ENCODE results near the gene MED9.
"Not testable (repeated sequence)": the region's sequence is repeated elsewhere in the genome, so short reads cannot be mapped to it uniquely, and the experiment has no call there.

The MED9 gene

DNA sequence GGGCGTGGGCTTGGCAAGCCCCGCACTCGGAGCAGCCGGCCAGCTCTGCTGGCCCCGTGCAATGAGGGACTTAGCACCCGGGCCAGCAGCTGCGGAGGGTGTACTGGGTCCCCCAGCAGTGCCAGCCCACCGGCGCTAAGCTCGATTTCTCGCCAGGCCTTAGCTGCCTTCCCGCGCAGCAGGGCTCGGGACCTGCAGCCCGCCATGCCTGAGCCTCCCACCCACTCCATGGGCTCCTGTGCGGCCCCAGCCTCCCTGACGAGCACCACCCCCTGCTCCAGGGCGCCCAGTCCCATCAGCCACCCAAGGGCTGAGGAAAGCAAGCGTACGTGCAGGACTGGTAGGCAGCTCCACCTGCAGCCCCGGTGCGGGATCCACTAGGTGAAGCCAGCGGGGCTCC is 9.6 kb downstream of the MED9 start:
- DNase-seq (ENCODE audit: extremely low read depth in 1 of 2, low read depth in 1 of 2), result not testable (repeated sequence)

DNA sequence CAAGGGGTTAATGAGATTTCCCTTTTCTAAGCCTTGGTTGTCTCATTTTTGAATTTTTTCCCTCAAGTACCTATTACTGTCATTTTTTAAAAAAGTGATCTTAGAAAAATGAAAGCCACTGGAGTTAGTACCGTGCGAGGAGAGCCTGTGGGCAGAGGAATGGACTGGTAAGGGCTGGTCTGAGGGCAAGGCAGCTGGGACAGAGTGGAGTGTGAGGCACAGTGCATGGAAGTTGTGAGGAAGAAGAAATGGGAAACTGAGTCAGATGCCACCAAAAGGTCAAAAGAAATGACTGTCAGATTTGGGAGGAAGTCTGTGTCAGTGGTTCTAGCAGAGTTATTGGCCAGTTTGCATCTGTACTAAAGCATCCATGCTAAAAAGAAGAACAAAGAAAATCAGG is 11.2 kb downstream of the MED9 start:
- no peak for DNase-seq (ENCODE audit: extremely low read depth in 1 of 2, low read depth in 1 of 2)

DNA sequence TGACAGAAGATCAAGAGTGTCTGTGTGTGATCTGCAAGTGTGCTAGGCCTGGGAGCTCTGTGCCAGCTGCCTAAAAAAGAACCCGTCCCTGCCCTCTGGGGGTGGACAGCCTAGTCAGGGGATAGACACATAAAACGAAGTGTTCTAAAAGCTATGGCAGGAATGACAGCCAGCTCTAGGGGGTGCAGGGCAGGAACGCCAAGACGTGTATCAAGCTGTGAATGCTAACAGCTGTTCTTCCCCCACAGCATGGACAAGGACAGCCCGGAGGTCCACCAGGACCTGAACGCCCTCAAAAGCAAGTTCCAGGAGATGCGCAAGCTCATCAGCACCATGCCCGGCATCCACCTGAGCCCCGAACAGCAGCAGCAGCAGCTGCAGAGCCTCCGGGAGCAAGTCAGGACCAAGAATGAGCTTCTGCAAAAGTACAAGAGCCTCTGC is 14.3 kb downstream of the MED9 start:
- no peak for DNase-seq (ENCODE audit: extremely low read depth in 1 of 2, low read depth in 1 of 2)

DNA sequence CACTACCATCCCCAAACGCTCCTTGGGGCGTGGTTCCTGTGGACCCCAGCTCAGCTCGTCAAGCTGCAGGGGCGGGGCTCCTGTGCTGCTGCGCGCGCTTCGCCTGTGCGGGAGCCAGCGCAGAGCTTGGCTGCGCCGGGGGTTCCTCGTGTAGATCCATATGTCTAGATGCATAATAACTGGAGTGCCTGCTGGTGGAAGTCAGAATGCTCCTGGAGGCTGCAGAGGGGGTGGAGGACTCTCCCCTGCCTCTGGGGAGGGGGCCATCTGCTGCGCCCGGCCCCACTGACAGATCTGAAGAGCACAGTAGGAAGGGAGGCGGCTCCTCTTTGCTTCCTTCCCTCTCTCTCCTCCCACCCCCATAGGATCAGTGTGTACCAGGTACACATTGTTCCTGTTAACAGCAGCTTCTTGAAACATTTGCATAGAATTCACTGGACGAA is 14.8 kb downstream of the MED9 start:
- no peak for DNase-seq (ENCODE audit: extremely low read depth in 1 of 2, low read depth in 1 of 2)

DNA sequence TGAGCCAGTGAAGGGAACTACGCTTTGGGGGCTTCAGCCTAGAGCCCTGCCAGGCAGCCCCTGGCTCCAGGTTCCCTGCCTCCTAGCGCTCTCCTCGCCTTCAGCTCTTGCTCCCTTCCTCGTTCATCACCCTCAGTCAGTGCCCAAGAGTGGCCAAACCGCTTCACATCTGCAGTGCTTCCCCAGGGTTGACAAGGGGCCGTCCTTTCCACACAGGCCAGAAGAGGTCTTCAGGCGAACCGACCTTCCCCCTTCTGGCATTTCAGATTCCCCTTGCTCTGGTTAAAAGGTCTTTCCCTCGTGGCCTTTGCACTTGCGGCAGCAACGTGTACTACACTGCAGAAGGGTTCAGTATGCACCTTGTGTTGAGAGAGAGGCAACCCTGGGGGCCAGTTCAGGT is 15.3 kb downstream of the MED9 start:
- DNase-seq (ENCODE audit: extremely low read depth in 1 of 2, low read depth in 1 of 2), result no peak

DNA sequence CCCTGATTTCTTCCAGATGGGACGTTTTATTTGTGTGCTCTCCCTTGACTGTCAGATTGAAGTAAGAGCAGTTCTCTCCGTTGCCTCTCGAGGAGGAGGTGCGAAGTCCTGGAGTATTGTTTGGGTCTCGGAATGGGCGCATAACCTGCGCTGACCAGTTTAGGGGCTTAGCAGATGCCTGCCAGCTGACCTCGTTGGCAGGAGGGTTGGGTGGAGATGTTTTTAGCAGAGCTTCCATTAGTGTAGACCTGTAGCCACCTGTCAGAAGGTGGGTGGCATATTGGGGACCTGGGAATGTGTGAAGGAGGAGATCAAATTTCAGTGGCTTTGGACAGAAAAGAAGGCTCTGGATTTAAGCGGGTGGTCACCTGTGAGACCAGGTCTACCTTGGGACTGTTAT is 15.8 kb downstream of the MED9 start:
- DNase-seq (ENCODE audit: extremely low read depth in 1 of 2, low read depth in 1 of 2), result no peak

DNA sequence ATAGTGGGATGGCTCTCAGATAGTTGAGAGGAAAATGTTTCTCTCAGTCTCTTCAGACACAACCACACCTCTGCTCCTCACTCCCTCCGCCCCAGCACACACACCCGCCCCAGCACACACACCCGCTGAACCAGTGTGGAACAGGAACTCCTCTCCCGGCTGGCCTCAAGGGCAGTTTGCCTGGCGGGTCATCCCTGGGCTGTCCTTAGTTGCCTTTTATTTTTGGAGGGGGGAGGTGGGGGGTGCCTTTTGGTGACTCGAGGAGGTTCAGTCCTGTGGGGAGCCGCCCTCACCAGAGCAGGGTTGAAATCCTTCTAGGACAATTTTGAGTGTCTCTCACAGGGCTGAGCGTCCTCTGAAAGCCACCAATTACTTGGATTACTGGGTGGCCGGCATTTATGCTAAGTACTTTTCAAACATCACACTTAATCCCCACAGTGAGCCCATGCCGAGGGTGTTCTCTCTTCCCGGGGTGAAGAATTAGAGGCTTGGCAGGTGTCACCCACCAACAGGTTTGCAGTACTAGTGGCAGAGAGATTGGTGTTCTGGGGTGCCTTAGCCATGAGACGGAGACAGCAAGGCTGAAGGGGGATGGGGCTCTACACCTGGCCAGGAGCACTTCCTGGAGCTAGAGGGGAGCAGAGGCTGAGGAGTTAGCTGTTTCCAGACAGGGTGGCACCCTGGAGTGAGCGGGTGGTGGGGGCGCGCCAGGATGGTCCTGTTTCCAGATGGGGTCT is 16.6 kb downstream of the MED9 start:
- DNase-seq (ENCODE audit: extremely low read depth in 1 of 2, low read depth in 1 of 2), result no peak

DNA sequence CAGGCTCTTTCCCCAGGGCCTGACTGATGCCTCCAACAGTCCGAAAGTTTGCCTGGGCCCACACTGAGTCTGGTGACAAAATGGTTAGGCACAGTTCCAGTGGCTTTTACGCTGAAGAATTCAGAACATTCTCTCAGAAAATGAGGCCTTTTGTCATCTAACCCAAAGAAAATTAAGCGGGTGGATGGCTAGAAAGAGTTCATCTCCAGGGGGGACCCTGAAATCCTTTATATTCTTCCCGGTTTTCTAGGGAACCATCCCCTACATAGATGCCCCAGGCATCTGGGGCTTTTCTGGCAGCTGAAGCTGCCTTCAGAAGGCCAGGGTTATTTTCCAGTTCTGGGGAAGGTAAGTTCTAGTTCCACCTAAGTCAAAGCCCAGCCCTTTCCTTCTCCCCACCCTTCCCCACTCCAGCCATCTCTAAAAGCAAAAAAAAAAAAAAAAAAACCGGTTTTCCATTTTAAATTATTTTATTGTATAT is 17.2 kb downstream of the MED9 start:
- DNase-seq (ENCODE audit: extremely low read depth in 1 of 2, low read depth in 1 of 2), result no peak

DNA sequence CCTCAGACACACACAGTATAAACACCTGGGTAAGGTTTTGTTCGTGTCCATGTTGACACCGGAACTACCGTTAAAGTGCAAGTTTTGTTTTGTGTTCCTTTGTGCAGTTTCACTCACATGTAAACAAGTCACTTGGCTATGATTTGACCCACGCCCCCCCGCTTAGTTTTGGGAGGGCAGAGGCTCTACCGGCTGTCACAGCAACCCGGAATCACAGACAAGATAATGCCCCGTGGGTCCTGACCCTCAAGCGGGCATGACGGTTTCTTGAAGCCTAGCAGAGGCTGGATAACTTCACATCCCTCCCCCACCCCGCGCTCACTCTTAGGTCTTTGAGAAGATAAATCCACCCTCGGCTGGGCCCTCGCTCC is 17.7 kb downstream of the MED9 start:
- DNase-seq (ENCODE audit: extremely low read depth in 1 of 2, low read depth in 1 of 2), result no peak

DNA sequence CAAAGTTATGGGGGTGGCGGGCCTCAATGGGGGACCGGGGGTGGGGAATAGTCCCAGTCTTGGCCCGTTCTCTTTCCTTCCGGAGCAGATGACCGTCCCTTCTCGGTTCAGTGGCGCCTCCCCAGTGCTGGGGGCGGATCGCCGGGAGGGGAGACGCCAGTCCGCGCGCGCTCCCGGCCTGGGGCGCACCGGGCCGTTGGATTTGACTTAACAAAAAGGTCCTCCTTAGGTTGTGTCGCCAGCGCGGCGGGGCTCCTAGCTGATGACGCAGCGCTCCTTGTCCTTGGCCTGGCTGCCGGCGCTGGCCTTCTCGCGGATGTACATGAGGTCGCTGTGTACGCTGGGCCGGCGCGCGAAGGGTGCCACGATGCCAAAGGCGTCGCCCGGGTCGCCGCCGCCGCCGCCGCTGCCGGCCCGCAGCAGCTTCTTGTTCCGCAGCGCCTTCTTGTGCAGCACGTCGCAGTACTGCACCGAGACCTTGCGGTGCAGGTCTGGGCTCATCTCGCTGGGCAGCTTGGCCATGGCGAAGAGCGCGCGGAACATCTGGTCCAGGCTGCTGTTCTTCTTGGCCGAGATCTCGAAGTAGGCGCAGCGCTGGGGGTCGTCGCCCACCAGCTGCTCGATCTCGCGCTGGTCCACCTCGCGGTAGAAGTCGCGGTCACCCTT is 18.2 kb downstream of the MED9 start:
- DNase-seq (ENCODE audit: extremely low read depth in 1 of 2, low read depth in 1 of 2), result no peak

DNA sequence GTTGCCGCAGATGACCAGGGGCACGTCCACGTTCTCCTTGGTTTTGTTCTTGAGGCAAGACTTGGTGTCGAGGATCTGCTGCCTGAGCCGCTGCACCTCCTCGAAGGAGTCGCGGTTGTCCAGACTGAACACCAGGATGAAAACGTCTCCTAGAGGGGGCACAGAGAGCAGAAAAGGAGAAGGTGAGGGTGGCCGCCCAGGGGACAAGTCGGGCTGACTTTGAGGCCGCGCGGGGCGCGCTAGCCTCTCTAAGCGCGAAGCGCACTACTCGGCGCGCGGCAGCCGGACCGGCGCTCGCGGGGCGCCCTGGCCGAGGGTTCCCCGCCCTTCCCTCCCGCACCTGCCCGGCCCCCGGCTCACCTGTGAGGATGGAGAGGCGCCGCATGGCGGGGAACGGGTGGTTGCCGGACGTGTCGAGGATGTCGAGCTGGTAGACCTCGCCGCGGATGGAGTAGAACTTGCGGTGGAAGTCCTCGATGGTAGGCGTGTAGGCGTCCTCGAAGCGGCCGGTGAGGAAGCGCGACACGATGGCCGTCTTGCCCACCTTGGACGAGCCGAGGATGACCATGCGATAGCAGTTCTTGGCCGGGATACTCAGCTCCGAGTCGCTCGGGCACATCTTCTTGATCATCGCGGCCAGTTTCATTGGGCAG is 18.9 kb downstream of the MED9 start:
- peak in 1 of 2 donors; percentile 15 for DNase-seq (ENCODE audit: extremely low read depth in 1 of 2, low read depth in 1 of 2)

DNA sequence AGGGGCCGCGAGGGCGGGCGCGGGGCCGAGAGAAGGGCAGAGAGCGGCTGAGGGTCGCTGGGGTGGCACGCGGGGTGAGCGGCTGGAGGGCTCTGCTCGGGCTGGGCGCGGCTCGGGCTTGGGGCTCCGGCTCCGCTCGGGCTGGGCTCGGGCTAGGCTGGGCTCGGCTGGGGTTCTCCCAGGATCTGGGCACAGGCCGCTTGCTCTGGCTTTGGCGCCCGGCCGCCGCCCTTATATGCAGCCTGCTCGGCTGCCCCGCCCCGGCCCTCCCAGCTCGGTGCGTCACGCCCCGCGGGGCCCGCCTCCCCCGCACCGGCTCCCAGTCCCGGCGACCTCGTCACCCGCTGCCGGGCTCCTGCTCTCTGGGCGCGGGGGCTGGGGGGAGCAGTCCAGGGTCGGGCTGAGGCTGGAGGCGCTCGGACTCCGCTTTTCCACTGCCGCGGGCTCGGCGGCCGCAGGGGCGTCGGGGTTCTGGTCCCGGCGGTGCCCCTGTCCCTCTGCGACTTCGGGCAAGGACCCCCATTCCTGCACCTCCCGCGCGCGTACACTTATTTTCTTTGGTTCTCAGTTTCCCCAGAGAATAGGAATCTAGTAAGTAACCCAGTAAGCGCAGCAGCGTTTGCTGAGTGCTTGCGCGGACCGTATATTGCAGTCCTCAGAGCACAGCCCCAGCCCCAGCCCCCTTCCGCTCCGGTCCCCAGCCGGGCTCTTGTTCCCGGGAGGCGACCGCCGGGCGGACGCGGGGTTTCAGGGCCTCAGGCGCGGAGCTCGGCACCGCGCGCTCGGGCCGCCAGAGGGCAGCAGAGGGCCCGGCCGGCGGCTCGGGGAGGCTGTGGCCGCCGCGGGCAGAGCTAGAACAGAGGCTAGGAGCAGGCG is 19.6 kb downstream of the MED9 start, which contains the start of gene RASD1:
Gene RASD1 (minus strand): TSS at position 207 of the 876 bp plus-strand sequence. CDS start 214 bp downstream, outside the sequence.
- DNase-seq (ENCODE audit: extremely low read depth in 1 of 2, low read depth in 1 of 2), result peak; percentile 34 to 69

DNA sequence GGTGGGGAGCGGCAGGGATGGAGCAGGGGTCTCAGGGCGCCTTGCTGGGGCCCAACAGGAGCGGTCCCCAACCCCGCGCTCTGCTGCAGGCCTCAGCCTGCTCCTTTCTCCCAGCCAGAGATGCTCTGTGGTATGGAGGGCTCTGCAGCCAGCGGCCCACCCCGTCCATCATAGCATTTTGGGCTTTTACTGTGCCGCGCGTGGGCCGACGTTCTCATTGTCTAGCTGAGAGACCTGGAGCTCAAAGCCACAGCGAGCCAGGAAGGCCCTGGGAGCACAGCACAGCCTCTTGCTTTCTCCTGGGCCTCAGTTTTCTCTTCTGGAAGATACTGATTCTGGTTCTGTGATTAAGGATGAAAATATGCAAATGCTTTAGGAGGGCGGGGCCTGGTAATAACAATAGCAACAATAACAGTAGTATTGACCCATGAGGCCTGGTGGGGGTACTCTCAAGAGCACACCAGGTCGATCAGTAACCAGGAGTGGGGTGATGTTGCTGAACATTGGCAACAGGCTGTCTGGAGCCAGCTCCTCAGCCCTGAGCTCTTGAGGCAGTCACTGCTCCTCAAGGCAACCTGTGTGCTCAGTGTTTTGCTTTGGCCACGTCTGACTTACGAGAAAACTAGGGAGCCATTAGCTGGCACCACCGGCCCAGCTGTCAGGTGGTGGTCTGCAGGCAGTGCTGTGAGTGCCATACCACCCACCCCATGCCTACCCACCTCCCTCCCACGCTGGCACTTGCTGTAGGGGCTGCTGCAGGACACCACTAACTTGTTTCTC is 20.5 kb downstream of the MED9 start:
- no peak for DNase-seq (ENCODE audit: extremely low read depth in 1 of 2, low read depth in 1 of 2)

DNA sequence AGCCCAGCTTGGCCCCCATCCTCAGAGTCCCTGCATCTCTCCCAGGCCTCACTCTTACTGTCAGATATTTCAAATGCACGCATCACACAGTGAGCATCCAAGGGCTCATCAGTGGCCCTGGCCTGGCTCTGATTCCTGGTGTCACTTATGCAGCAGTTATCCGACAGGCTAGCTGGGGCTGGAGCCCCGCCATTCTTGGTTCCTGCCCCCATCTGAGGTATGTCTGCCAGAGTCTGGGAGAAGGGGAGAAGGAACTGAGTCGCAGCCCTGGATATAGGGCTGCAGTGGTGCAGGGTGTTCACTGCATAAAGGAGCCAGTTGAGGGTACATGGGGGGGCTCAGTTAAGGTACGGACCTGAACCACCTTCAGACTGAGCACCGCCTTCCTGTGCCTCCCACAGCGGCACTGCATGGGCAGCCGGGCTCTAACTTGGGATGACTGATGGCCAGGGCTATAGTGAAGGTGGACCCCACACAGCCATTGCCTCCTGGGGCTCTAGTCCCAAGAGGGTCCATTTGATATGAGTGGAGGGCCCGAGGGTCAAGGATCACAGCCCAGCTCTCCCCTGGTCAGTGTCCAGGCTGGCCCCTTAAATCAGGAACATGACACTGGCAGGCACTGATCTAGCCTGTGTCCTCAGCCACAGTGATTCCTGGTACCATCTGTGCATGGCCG is 21.2 kb downstream of the MED9 start:
- DNase-seq (ENCODE audit: extremely low read depth in 1 of 2, low read depth in 1 of 2), result no peak

DNA sequence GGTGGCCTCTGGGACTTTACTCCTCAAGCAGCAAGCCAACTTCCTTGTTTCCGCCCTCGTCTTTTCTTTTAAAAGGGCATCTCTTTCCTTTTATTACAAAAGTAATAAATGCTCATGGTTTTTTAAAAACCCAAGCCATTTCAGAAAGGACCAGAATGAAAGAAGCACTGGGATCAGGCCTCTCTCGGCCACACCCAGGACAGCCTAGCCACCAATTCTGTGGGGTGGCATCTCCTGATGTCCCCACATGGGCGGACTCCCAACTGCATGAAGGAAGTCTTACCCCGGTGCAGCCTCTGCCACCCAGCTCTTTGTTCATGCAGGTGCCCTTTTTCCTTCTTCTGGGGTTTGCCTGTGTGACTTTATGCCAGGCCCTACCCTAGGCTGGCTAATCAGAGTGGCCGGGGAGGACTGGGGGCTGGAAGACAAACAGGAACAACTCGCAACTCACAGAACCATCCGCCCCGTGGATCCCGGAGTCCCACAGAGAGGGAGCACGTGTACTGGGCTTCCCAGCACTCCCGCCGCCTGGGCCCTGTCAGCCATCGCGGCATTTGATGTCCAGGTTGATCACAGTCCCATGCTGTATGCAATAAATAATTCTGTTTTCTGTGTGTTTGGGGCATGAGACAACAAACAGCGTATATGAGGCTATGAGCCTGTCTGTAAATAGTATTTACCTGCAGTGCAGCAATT is 22.0 kb downstream of the MED9 start:
- DNase-seq (ENCODE audit: extremely low read depth in 1 of 2, low read depth in 1 of 2), result no peak

DNA sequence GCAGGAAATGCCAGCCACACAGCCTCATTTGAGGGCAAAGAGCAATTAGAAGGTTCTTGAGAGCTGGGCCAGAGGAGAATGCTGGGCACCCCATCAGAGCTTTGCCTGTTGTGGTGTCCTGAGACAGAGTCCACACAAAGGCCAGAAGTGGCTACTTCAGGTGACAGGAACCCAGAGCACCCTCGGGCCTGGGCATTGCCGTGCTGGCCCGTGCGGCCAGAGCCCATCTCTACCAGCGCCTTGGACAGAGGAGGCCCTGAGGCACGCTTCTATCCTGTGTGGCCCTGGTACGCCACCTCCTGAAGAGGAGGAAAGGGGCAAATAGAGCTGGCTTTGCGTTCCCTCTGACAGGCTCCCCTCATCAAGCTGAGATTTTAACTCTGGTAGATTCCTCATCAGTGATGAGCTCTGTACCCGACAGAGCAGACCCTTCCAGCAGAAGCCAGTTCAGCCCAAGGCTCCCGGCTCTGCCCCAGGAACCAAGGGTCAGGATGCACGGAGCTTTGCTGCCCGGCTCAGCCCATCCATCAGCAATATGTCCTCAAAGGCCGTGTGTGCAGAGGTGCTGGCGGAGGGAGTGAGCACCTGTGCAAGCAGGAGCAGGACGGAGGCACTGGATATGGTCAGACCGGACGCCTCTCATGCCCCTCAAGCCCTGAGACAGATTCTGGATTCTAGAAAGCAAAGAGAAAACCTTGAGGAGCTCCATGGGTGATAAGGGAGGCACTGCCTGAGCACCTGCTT is 22.8 kb downstream of the MED9 start:
- no peak for DNase-seq (ENCODE audit: extremely low read depth in 1 of 2, low read depth in 1 of 2)

DNA sequence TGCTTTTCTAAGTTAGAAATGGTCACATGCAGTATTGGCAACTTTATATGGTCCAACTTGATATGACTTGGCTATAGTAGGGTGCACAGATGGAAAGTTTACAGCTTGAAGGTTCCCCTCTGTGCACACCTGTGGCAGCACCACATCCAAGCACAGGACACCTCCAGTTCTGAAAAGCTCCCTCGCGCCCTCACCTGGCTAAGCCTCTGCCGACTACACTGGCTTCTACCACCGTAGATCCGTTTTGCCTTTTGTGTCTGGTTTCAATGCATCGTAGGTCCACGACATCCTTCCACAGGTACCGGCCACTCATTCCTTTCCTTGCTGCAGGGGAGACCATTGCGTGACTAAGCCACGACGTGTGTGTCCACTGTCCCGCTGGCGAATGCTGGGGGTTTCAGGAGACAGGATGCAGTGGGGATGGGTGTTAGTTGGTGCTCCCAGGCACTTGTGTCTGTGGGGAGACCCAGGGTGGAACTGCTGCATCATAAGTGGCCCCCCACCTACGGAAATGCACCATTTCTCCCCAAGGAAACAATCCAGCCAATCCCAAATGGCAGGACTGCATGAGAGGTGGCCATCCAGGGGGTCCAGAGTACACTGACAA is 24.3 kb downstream of the MED9 start:
- DNase-seq (ENCODE audit: extremely low read depth in 1 of 2, low read depth in 1 of 2), result no peak
